H1 (cell line): ENCODE results near the gene MKLN1. TPM values are rescaled to one million over a fixed set of nuclear protein-coding genes. Genes with fewer than 3 reads are reported as not detected.
A peak's percentile ranks its signal among the peaks of the same experiment; 100 is the strongest.

Source experiments
- CTCF ChIA-PET: fragments of 300-600 bp; sonication (Branson Sonifier 250); formaldehyde crosslinking; loops from one replicate; lab custom pipeline; 2021; ENCODE audit not compliant: partially characterized antibody; lab: Charles Lee
- POLR2A ChIA-PET: fragments of 300-600 bp; sonication (Branson Sonifier 250); formaldehyde crosslinking; loops from one replicate; lab custom pipeline; 2021; ENCODE audit warnings: inconsistent platforms; ENCODE audit not compliant: partially characterized antibody; lab: Charles Lee
- DNase-seq, 2 experiments: peaks; one replicate each; pipeline versions ENCODE4 v3.0.0 to v3.0.0-alpha.2; 2010 to 2022; ENCODE audit warnings: low spot score in 2 of 2, low read depth in 1 of 2, mixed read lengths in 1 of 2
- FAIRE-seq: peaks from 2 replicates; lab custom pipeline; 2011; peaks lifted over from hg19 to GRCh38; lab: Jason Lieb, UNC
- H2AFZ ChIP-seq: 2 replicates; pipeline ENCODE4 v1.8.1; 2012; ENCODE audit warnings: low read length, inconsistent platforms
- H2AK5ac ChIP-seq: 2 replicates; pipeline ENCODE4 v1.6.1; 2013; ENCODE audit warnings: low read depth, low read length
- H2BK120ac ChIP-seq: replicated peaks from 2 replicates; pipeline ENCODE3; 2013; ENCODE audit warnings: low read depth, low read length, inconsistent platforms
- H2BK12ac ChIP-seq: 2 replicates; pipeline ENCODE4 v1.6.1; 2013; ENCODE audit warnings: low read depth, low read length
- H2BK15ac ChIP-seq: 2 replicates; pipeline ENCODE4 v1.6.1; 2013; ENCODE audit warnings: low read length
- H2BK20ac ChIP-seq: 2 replicates; pipeline ENCODE4 v1.6.1; 2013; ENCODE audit warnings: low read length
- H2BK5ac ChIP-seq: 2 replicates; pipeline ENCODE4 v1.6.1; 2013; ENCODE audit warnings: low read depth, low read length
- H3K14ac ChIP-seq: 2 replicates; pipeline ENCODE4 v1.6.1; 2013; ENCODE audit warnings: inconsistent platforms; ENCODE audit not compliant: insufficient read length
- H3K18ac ChIP-seq: 2 replicates; pipeline ENCODE4 v1.6.1; 2013; ENCODE audit warnings: low read length; ENCODE audit errors: extremely low read depth
- H3K23ac ChIP-seq: 2 replicates; pipeline ENCODE4 v1.6.1; 2013; ENCODE audit warnings: inconsistent platforms; ENCODE audit not compliant: insufficient read length
- H3K23me2 ChIP-seq: 2 replicates; pipeline ENCODE4 v1.6.1; 2013; ENCODE audit warnings: low read depth, low read length
- H3K27ac ChIP-seq: 2 replicates; pipeline ENCODE4 v1.6.1; 2011; ENCODE audit warnings: low read depth, low read length, inconsistent platforms
- H3K27me3 ChIP-seq, 4 experiments: replicated peaks in 1 of 4; 1 replicate in 1 of 4; 2 replicates in 3 of 4; pipeline versions ENCODE4 v1.6.1 to v1.8.1; 2011 to 2013; ENCODE audit warnings: low read length in 3 of 4, mild to moderate bottlenecking in 3 of 4, inconsistent platforms in 2 of 4, mixed read lengths in 2 of 4, moderate library complexity in 1 of 4; ENCODE audit not compliant: control insufficient read depth in 3 of 4, insufficient read depth in 3 of 4; ENCODE audit errors: extremely low read depth in 1 of 4
- H3K36me3 ChIP-seq, 4 experiments: 2 replicates each; pipeline versions ENCODE4 v1.6.1 to v1.8.1; 2011 to 2013; ENCODE audit warnings: mild to moderate bottlenecking in 4 of 4, low read length in 3 of 4, moderate library complexity in 2 of 4, control low read depth in 1 of 4, inconsistent platforms in 1 of 4; ENCODE audit not compliant: insufficient read depth in 4 of 4, control insufficient read depth in 2 of 4
- H3K4ac ChIP-seq: replicated peaks from 2 replicates; pipeline ENCODE3; 2013; ENCODE audit warnings: low read length, low read depth, mixed read lengths, inconsistent platforms; ENCODE audit not compliant: insufficient read length
- H3K4me1 ChIP-seq, 4 experiments: replicated peaks in 1 of 4; 1 replicate in 1 of 4; 2 replicates in 3 of 4; pipeline versions ENCODE4 v1.6.1 to v1.8.1; 2011 to 2013; ENCODE audit warnings: low read length in 3 of 4, inconsistent platforms in 2 of 4, mixed read lengths in 1 of 4; ENCODE audit not compliant: insufficient read depth in 4 of 4, control insufficient read depth in 3 of 4
- H3K4me2 ChIP-seq, 2 experiments: 2 replicates each; pipeline versions ENCODE4 v1.6.1 to v1.8.1; 2011 to 2013; ENCODE audit warnings: low read depth in 2 of 2, low read length in 2 of 2, control low read depth in 1 of 2, inconsistent platforms in 1 of 2, mild to moderate bottlenecking in 1 of 2; ENCODE audit not compliant: insufficient read depth in 1 of 2
- H3K4me3 ChIP-seq, 4 experiments: fragments of 200-600, 300-600 bp in 1 of 4; sonication (generic), shearing (Covaris generic), sonication (Bioruptor Twin) in 1 of 4; 2 replicates each; pipeline versions ENCODE4 v1.5.1 to v1.8.1; 2011 to 2016; ENCODE audit warnings: low read length in 4 of 4, low read depth in 3 of 4, control low read depth in 2 of 4, inconsistent platforms in 2 of 4, mild to moderate bottlenecking in 2 of 4, mixed read lengths in 1 of 4, moderate library complexity in 1 of 4; ENCODE audit not compliant: insufficient read depth in 2 of 4; ENCODE audit errors: extremely low read depth in 1 of 4
- H3K56ac ChIP-seq: replicated peaks from 2 replicates; pipeline ENCODE3; 2013; ENCODE audit warnings: low read depth, mild to moderate bottlenecking, mixed read lengths, low read length, inconsistent platforms; ENCODE audit not compliant: insufficient read length
- H3K79me1 ChIP-seq: 2 replicates; pipeline ENCODE4 v1.6.1; 2013; ENCODE audit warnings: low read depth, low read length, control low read depth
- H3K79me2 ChIP-seq, 2 experiments: 2 replicates each; pipeline versions ENCODE4 v1.6.1 to v1.8.1; 2012 to 2013; ENCODE audit warnings: low read length in 2 of 2, mild to moderate bottlenecking in 2 of 2, inconsistent platforms in 1 of 2; ENCODE audit not compliant: insufficient read depth in 2 of 2, control insufficient read depth in 1 of 2
- H3K9ac ChIP-seq, 4 experiments: replicated peaks in 1 of 4; 1 replicate in 1 of 4; 2 replicates in 3 of 4; pipeline versions ENCODE4 v1.6.1 to v1.8.1; 2011 to 2013; ENCODE audit warnings: low read depth in 3 of 4, low read length in 3 of 4, control low read depth in 2 of 4, mild to moderate bottlenecking in 2 of 4, moderate library complexity in 2 of 4, inconsistent platforms in 1 of 4; ENCODE audit errors: extremely low read depth in 1 of 4
- H3K9me3 ChIP-seq, 2 experiments: 2 replicates each; pipeline versions ENCODE4 v1.6.1 to v1.8.1; 2012 to 2013; ENCODE audit warnings: mild to moderate bottlenecking in 2 of 2, moderate library complexity in 2 of 2, control low read depth in 1 of 2, inconsistent platforms in 1 of 2, low read depth in 1 of 2, low read length in 1 of 2, mixed read lengths in 1 of 2; ENCODE audit not compliant: insufficient read depth in 2 of 2
- H4K20me1 ChIP-seq, 2 experiments: replicated peaks in 1 of 2; 2 replicates each; pipeline versions ENCODE3 to v1.8.1; 2011 to 2013; ENCODE audit warnings: inconsistent platforms in 2 of 2, low read length in 2 of 2, mild to moderate bottlenecking in 1 of 2; ENCODE audit not compliant: insufficient read depth in 2 of 2, control insufficient read depth in 1 of 2
- H4K5ac ChIP-seq: 2 replicates; pipeline ENCODE4 v1.6.1; 2013; ENCODE audit warnings: low read length, low read depth, mixed read lengths, inconsistent platforms; ENCODE audit not compliant: insufficient read length
- H4K8ac ChIP-seq: 2 replicates; pipeline ENCODE4 v1.8.0; 2013; ENCODE audit warnings: mild to moderate bottlenecking, moderate library complexity, low read length, inconsistent platforms; ENCODE audit not compliant: insufficient read depth; ENCODE audit errors: extremely low read depth
- H4K91ac ChIP-seq: replicated peaks from 2 replicates; pipeline ENCODE3; 2013; ENCODE audit warnings: low read length, mixed read lengths, inconsistent platforms; ENCODE audit not compliant: insufficient read length
- SUZ12 ChIP-seq: fragments of 200-600 bp; sonication (generic); IDR thresholded peaks from 2 replicates; pipeline ENCODE4 v1.6.1; 2012; ENCODE audit warnings: mild to moderate bottlenecking, inconsistent platforms, low read length, moderate library complexity, mixed read lengths
- WGBS, 2 experiments: shearing (Covaris generic) in 1 of 2; methylation state at CpG; one replicate each; pipeline versions ENCODE4 v1.1.6 to v1.1.7; 2013 to 2015; ENCODE audit warnings: low lambda C conversion rate in 2 of 2, mixed read lengths in 2 of 2, inconsistent platforms in 1 of 2, low coverage in 1 of 2, missing lambda C conversion rate in 1 of 2; ENCODE audit not compliant: insufficient replicate concordance in 2 of 2, insufficient coverage in 1 of 2, insufficient read length in 1 of 2; ENCODE audit errors: extremely low coverage in 1 of 2, missing lambda C conversion rate in 1 of 2; 5-methylcytosine and 5-hydroxymethylcytosine counted together
- polyA plus RNA-seq, 7 experiments: library from polyadenylated mRNA; depleted of rRNA in 3 of 7; stranded (reverse) in 5 of 7; unstranded in 2 of 7; fragments of >200 nt in 5 of 7; fragments of 200-250 nt in 2 of 7; gene quantifications; 1 replicate in 5 of 7; 2 replicates in 1 of 7; 4 replicates in 1 of 7; pipeline versions ENCODE4 v1.2.1 to v1.2.3, GENCODE V29; 2011 to 2013; ENCODE audit warnings: missing spikeins in 2 of 7, mixed read lengths in 2 of 7
- total RNA-seq: library from RNA; stranded (reverse); fragmentation: NEBNext Ultra II Directional; extraction: Animal tissue kit (Norgen Biotek cat#: 25700); gene quantifications from 2 replicates; pipeline ENCODE4 v1.2.1, GENCODE V29; 2021

Gene MKLN1
- total and polyA plus RNA-seq, 2 of the 8 experiments (the other 6 are each of a cell fraction or from before 2014, with no cell fraction given) = 22.3 to 50.9 TPM

DNA sequence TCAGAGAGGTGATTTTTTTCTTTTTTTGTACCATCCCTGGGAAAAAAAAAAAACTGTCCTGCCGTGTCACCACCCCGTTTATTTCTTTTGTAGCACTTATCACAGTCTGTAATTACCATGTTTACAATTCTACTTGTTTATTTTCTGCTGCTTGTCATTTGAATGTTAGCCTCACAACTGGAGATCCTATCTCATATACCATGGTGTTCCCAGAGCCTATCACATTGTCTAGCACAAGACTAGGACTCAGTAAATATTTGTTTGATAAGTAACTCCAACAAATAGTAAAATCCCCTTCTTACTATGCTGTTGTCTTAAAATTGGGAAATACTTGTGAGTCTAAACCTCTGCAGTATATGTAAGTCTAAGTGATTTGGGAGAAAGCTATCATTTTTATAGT lies 36.0 kb downstream of the MKLN1 start:
- CTCF ChIA-PET = no interaction called here
- no peak for DNase-seq
- no peak overlapping the region for H3K9ac ChIP-seq
- no peak overlapping the region for H3K4me2 ChIP-seq
- H3K4ac ChIP-seq = no peak overlapping the region
- peaks cover 3 to 5% of the 10 kb centered on the region in 2 experiments for H4K20me1 ChIP-seq
- POLR2A ChIA-PET = no interaction called here
- no peak overlapping the region for H4K5ac ChIP-seq
- peaks cover 0 to 5% (median 3%) of the 10 kb centered on the region in 4 experiments; a peak in 3 of 7 replicates for H3K4me1 ChIP-seq
- H2BK5ac ChIP-seq = no peak overlapping the region
- H3K18ac ChIP-seq = no peak overlapping the region
- no peak overlapping the region for H4K91ac ChIP-seq
- no peak overlapping the region for H3K56ac ChIP-seq
- H3K23me2 ChIP-seq = no peaks in the 10 kb centered on the region
- H3K23ac ChIP-seq = no peak overlapping the region
- no peak overlapping the region for H3K4me3 ChIP-seq
- H4K8ac ChIP-seq = no peak overlapping the region
- H3K36me3 ChIP-seq = no peaks in the 10 kb centered on the region
- H2AK5ac ChIP-seq = no peak overlapping the region
- no peak overlapping the region for H2BK12ac ChIP-seq
- H3K9me3 ChIP-seq = no peaks in the 10 kb centered on the region
- no peak overlapping the region for H3K27ac ChIP-seq
- no peaks in the 10 kb centered on the region for H3K79me1 ChIP-seq
- H3K79me2 ChIP-seq = peaks cover 0 to 100% of the 10 kb centered on the region in 2 experiments; a peak in 3 of 4 replicates
- H2AFZ ChIP-seq = no peak overlapping the region
- peak; percentile 39 for FAIRE-seq
- 75% methylated on average over 2 of the region's 2 CpGs; no CpG with 5 or more reads in 1 of the 2 experiments for WGBS, 2 experiments
- H2BK20ac ChIP-seq = no peak overlapping the region
- no peaks in the 10 kb centered on the region for H3K27me3 ChIP-seq
- no peak overlapping the region for H2BK120ac ChIP-seq
- no peak overlapping the region for H2BK15ac ChIP-seq
- no peak overlapping the region for H3K14ac ChIP-seq
- no peak for TF ChIP-seq SUZ12
